ENCODE measurements around the gene SLC37A3. TPM values are rescaled to one million over a fixed set of nuclear protein-coding genes. Genes with fewer than 3 reads are reported as not detected.

SLC37A3 gene
- total and polyA plus RNA-seq, 12 donors = 16.3 to 33.4 (median 23.3) TPM

DNA sequence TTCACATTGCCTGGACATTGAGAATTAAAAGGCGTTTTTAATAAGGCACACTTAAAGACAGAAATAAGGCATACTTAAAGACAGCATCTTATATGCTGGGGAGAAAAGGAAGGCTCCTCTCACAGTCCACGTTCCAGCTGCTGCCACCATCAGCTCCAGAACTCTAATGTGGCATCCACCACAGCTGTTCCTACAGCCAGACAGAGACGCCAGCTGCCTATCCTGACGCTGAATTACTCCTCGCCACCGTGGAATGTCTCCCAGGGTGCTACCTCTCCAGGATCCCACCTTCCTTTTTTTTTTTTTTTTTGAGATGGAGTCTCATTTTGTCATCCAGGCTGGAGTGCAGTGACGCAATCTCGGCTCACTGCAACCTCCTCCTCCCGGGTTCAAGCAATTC is 30.8 kb downstream of the SLC37A3 start:
- H3K9me3 ChIP-seq (replicated peaks in 1 of 3) = no peaks in the 10 kb centered on the region
- no peak overlapping the region for H3K27ac ChIP-seq
- no peak for TF ChIP-seq POLR2A (IDR thresholded peaks at IDR 0.05)
- TF ChIP-seq, protein P1, sequence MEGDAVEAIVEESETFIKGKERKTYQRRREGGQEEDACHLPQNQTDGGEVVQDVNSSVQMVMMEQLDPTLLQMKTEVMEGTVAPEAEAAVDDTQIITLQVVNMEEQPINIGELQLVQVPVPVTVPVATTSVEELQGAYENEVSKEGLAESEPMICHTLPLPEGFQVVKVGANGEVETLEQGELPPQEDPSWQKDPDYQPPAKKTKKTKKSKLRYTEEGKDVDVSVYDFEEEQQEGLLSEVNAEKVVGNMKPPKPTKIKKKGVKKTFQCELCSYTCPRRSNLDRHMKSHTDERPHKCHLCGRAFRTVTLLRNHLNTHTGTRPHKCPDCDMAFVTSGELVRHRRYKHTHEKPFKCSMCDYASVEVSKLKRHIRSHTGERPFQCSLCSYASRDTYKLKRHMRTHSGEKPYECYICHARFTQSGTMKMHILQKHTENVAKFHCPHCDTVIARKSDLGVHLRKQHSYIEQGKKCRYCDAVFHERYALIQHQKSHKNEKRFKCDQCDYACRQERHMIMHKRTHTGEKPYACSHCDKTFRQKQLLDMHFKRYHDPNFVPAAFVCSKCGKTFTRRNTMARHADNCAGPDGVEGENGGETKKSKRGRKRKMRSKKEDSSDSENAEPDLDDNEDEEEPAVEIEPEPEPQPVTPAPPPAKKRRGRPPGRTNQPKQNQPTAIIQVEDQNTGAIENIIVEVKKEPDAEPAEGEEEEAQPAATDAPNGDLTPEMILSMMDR (IDR thresholded peaks at IDR 0.05) = no peak
- H3K4me3 ChIP-seq = no peak overlapping the region
- 89 to 97% (median 90%) methylated on average over 9 of the region's 9 CpGs for WGBS, 4 donors
- H3K4me1 ChIP-seq (replicated peaks in 1 of 2) = no peaks in the 10 kb centered on the region
- H3K36me3 ChIP-seq (replicated peaks in 1 of 2) = no peaks in the 10 kb centered on the region
- no peak for DNase-seq
- intact Hi-C loops (cut with DNase I) = no loop called here
- no peaks in the 10 kb centered on the region for H3K27me3 ChIP-seq

DNA sequence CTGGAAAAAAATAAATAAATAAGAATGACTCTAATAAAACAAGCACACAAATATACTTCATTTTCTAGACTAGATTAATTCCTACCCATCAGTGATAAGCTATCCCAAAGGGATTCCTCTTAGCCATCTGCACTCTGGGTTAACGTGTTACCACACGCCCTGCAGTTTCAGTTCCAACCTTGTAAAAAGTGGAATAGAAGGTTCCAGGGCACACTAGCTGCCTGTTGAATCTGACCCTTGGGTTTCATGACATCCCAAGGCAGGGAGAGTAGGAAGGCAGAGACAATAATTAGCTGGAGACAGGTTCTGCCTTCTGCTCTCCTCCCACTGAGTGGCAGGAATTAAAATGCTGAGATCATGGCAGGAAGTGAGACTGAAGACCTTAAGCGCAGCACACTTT is 33.5 kb downstream of the SLC37A3 start:
- Histone ChIP-seq H3K4me3 (no peak overlapping the region), H3K36me3 (replicated peaks in 1 of 2) (no peaks in the 10 kb centered on the region), H3K27ac (no peak overlapping the region), H3K9me3 (replicated peaks in 1 of 3) (no peaks in the 10 kb centered on the region), H3K27me3 (no peaks in the 10 kb centered on the region), H3K4me1 (replicated peaks in 1 of 2) (no peaks in the 10 kb centered on the region)
- intact Hi-C loops (cut with DNase I) = no loop called here
- no peak for DNase-seq
- WGBS, 4 donors = 80 to 94% (median 85%) methylated on average over 3 of the region's 3 CpGs
- TF ChIP-seq, protein P1 (IDR thresholded peaks at IDR 0.05) = no peak
- TF ChIP-seq POLR2A (IDR thresholded peaks at IDR 0.05) = no peak

DNA sequence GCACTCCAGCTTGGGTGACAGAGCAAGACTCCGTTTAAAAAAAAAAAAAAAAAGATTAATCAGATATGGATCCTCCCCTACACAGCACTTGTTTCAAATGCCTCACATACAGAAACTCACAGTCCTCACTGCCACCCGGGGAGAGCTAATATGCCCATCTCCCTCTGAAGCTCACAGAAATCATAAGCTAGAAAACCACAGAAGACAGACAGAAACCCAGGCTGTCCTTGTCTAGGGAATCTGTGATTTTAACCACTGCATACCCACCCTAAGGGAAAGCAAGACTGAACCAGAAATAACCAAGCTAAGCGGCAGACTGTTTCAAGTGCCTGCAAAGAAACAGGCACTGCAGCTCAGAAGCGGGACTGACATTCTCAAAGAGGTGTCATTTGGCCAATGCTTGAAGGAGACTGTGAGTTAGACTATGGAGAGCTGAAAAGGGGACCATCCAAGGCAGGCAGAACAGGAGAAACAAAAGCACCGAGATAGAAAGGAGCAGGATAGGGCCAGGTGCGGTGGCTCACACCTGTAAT is 37.6 kb downstream of the SLC37A3 start:
- H3K4me3 ChIP-seq = no peak overlapping the region
- H3K4me1 ChIP-seq (replicated peaks in 1 of 2) = no peaks in the 10 kb centered on the region
- intact Hi-C loops (cut with DNase I) = no loop called here
- no peaks in the 10 kb centered on the region for H3K36me3 ChIP-seq (replicated peaks in 1 of 2)
- no peak overlapping the region for H3K27ac ChIP-seq
- no peaks in the 10 kb centered on the region for H3K9me3 ChIP-seq (replicated peaks in 1 of 3)
- DNase-seq = no peak
- 86 to 93% (median 89%) methylated on average over 6 of the region's 6 CpGs for WGBS, 4 donors
- H3K27me3 ChIP-seq = no peaks in the 10 kb centered on the region
- TF ChIP-seq, protein P1 (IDR thresholded peaks at IDR 0.05) = no peak
- TF ChIP-seq POLR2A (IDR thresholded peaks at IDR 0.05) = no peak

DNA sequence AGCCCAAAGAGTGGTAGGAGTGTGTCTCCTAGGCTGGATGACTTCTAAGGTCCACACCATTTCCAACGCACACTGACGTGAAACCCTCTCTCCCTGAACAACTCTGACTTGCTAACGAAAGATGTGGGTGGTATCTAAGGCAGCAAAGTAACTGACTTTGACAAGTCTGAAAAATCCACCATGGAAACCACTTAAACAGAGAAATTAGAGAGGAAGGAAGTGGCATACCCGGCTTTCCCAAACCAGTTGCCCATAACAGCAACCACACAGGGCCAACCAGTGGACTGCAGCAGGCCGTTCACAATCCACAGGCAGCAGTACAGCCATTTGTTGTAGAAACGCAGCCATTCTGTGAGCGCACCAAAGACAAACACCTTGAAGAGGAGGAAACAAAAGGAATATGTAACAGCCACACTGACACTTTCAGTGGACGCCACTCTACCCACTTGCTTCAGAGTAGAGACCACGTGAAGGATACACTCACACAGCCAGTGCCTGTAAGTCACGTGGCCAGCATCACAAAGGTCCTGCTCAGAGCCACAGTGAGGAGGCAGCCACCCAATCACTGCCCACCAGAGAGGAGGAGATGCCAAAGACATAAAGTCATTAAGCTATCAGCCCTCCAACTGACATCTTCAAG is 39.8 kb downstream of the SLC37A3 start:
- TF ChIP-seq POLR2A (IDR thresholded peaks at IDR 0.05) = no peak
- TF ChIP-seq, protein P1 (IDR thresholded peaks at IDR 0.05) = no peak
- Histone ChIP-seq H3K4me1 (replicated peaks in 1 of 2) (no peaks in the 10 kb centered on the region), H3K4me3 (no peak overlapping the region), H3K36me3 (replicated peaks in 1 of 2) (peaks cover 0 to 4% of the 10 kb centered on the region in 2 donors), H3K27me3 (no peaks in the 10 kb centered on the region), H3K9me3 (replicated peaks in 1 of 3) (no peaks in the 10 kb centered on the region), H3K27ac (peak overlapping the region in 1 of 5 donors; percentile 45)
- WGBS, 4 donors = 76 to 91% (median 80%) methylated on average over 10 of the region's 10 CpGs
- intact Hi-C loops (cut with DNase I) = no loop called here
- peak in 5 of 7 donors; percentile 16 to 44 (median 37) for DNase-seq
